Glutamatergic neuron (in vitro differentiated cells): ENCODE measurements around the gene TEKTIP1. TPM values are rescaled to one million over a fixed set of nuclear protein-coding genes. Genes with fewer than 3 reads are reported as not detected.

ENCODE experiments used
- DNase-seq: peaks from one replicate; pipeline ENCODE4 v3.0.0; 2022
- H3K27ac Mint-ChIP-seq: one replicate; pipeline ENCODE4 v1.8.0; 2020; ENCODE audit warnings: mild to moderate bottlenecking, mixed read lengths, inconsistent platforms; ENCODE audit not compliant: unreplicated experiment
- H3K27me3 Mint-ChIP-seq: one replicate; pipeline ENCODE4 v1.8.0; 2020; ENCODE audit warnings: mild to moderate bottlenecking, moderate library complexity, mixed read lengths, inconsistent platforms; ENCODE audit not compliant: unreplicated experiment
- H3K36me3 Mint-ChIP-seq: one replicate; pipeline ENCODE4 v1.8.0; 2020; ENCODE audit warnings: mild to moderate bottlenecking, mixed read lengths, inconsistent platforms; ENCODE audit not compliant: unreplicated experiment
- H3K4me1 Mint-ChIP-seq: one replicate; pipeline ENCODE4 v1.8.0; 2020; ENCODE audit warnings: mild to moderate bottlenecking, low read depth, mixed read lengths, inconsistent platforms; ENCODE audit not compliant: unreplicated experiment
- H3K4me3 Mint-ChIP-seq: one replicate; pipeline ENCODE4 v1.8.0; 2020; ENCODE audit warnings: mild to moderate bottlenecking, mixed read lengths, inconsistent platforms; ENCODE audit not compliant: unreplicated experiment
- H3K9me3 Mint-ChIP-seq: one replicate; pipeline ENCODE4 v1.8.0; 2020; ENCODE audit warnings: mild to moderate bottlenecking, moderate library complexity, mixed read lengths, inconsistent platforms; ENCODE audit not compliant: unreplicated experiment
- CTCF ChIP-seq: fragments of 200-600 bp; sonication (generic); IDR thresholded peaks from one replicate; pipeline ENCODE4 v1.5.0; 2021; ENCODE audit not compliant: partially characterized antibody, unreplicated experiment
- total RNA-seq: library from RNA; stranded (reverse); fragmentation: NEBNext Ultra II Directional; extraction: Animal tissue kit (Norgen Biotek cat#: 25700); gene quantifications from one replicate; pipeline ENCODE4 v1.2.1, GENCODE V29; 2021; ENCODE audit not compliant: unreplicated experiment

TEKTIP1 gene
- total RNA-seq, 1 donor from 2014 or later = 2.5 TPM

DNA sequence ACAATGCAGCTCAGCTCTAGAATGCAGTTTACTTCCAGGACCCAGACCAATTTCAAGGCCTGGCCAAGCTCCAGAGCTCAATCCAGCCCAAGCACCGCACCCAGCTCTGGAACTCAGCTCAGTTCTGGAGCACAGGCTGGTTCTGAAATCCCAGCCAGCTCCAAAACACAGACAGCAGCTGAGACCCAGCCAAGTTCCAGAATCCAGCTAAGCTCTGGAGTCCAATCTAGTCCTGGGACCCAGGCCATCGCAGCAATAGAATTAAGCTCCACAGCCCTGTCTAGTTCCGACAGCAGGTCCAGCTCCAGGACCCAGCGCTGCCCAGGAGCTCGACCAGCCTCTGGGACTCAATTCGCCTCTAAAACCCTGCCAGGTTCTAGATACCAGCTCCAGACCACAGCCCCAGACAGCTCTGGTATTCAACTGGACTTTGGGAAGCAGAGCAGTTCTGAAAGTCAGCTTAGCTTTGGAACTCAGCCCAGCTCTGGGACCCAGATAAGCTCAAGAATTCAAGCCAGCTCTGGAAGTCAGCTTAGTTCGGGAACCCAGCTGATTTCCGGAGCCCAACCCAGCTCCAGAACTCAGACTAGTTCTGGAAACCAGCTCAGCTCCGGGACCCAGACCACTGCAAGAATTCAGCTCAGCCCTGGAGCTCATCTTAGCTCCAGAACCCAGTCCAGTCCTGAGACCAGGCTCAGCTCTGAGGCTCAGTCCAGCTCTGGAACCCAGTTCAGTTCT lies 53.1 kb downstream of the TEKTIP1 start:
- TF ChIP-seq CTCF = no peak
- DNase-seq = no peak
- Mint-ChIP-seq H3K4me3 (no peak overlapping the region), H3K27me3 (peaks cover 9% of the 10 kb centered on the region), H3K27ac (no peak overlapping the region), H3K36me3 (no peaks in the 10 kb centered on the region), H3K4me1 (no peaks in the 10 kb centered on the region), H3K9me3 (peaks cover 4% of the 10 kb centered on the region)

DNA sequence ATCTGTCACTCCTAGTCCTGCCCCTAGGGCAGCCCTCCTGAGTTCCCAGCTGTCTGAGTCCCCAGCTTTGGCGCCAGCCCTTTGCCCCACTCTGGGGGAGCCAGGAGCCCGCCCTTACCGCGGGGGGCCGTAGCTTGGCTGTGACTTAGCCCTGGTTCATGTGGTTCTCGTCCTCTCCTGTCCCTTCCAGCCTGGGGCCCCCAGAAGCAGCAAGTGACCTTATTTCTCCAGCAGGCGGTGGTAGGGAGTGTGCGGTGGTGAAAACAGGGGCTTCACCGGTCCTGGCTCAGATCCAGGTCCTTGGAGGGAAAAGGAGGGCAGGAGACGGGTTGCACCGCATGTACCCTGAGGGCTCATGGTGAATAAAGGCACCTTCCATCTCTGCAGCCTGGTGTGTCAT lies 54.2 kb downstream of the TEKTIP1 start:
- TF ChIP-seq CTCF = no peak
- Mint-ChIP-seq H3K36me3 (no peaks in the 10 kb centered on the region), H3K9me3 (peaks cover 4% of the 10 kb centered on the region), H3K27ac (no peak overlapping the region), H3K27me3 (peaks cover 9% of the 10 kb centered on the region), H3K4me3 (no peak overlapping the region), H3K4me1 (no peaks in the 10 kb centered on the region)
- no peak for DNase-seq

Other genes starting within 250 kb of the TEKTIP1 start
- 2.0 TPM for gene NFIC, start 172.6 kb upstream of the TEKTIP1 start, total RNA-seq
- not detected for gene SMIM24, start 58.6 kb upstream of the TEKTIP1 start, total RNA-seq
- not detected for gene SMIM44, start 55.7 kb upstream of the TEKTIP1 start, total RNA-seq
- 8.5 TPM for gene DOHH, start 38.5 kb upstream of the TEKTIP1 start, total RNA-seq
- gene FZR1, start 32.9 kb upstream of the TEKTIP1 start, total RNA-seq = 51.3 TPM
- 134 TPM for gene MFSD12, start 18.4 kb downstream of the TEKTIP1 start, total RNA-seq
- gene HMG20B, start 33.8 kb downstream of the TEKTIP1 start, total RNA-seq = 55.3 TPM
- gene GIPC3, start 46.3 kb downstream of the TEKTIP1 start, total RNA-seq = 0.20 TPM
- not detected for gene TBXA2R, start 67.7 kb downstream of the TEKTIP1 start, total RNA-seq
- gene CACTIN, start 87.6 kb downstream of the TEKTIP1 start, total RNA-seq = 29.7 TPM
- 169 TPM for gene PIP5K1C, start 161.3 kb downstream of the TEKTIP1 start, total RNA-seq
- gene TJP3, start 169.2 kb downstream of the TEKTIP1 start, total RNA-seq = 3.1 TPM
- gene APBA3, start 222.5 kb downstream of the TEKTIP1 start, total RNA-seq = 23.3 TPM
- 33.0 TPM for gene MRPL54, start 223.5 kb downstream of the TEKTIP1 start, total RNA-seq
- not detected for gene RAX2, start 233.1 kb downstream of the TEKTIP1 start, total RNA-seq
- gene MATK, start 247.2 kb downstream of the TEKTIP1 start, total RNA-seq = not detected